Suprapubic skin (tissue), 4 donors: Measurements from ENCODE around the gene RAB11A. TPM values are rescaled to one million over a fixed set of nuclear protein-coding genes. Genes with fewer than 3 reads are reported as not detected.

ENCODE experiments used
- DNase-seq, 2 donors: peaks; one replicate each; pipeline ENCODE4 v3.0.0-alpha.2; 2019; ENCODE audit warnings: low spot score in 2 of 2
- H3K27ac ChIP-seq: fragments of 200-600 bp; sonication (generic); one replicate; pipeline ENCODE4 v1.5.1; 2019
- H3K27me3 ChIP-seq: fragments of 200-600 bp; sonication (generic); one replicate; pipeline ENCODE4 v1.5.1; 2019
- H3K36me3 ChIP-seq: fragments of 200-600 bp; sonication (generic); one replicate; pipeline ENCODE4 v1.5.1; 2019
- H3K4me1 ChIP-seq: fragments of 200-600 bp; sonication (generic); one replicate; pipeline ENCODE4 v1.5.1; 2019
- H3K4me3 ChIP-seq: fragments of 200-600 bp; sonication (generic); one replicate; pipeline ENCODE4 v1.5.1; 2019; ENCODE audit warnings: mild to moderate bottlenecking
- H3K9me3 ChIP-seq: fragments of 200-600 bp; sonication (generic); one replicate; pipeline ENCODE4 v1.5.1; 2019
- CTCF ChIP-seq, 2 donors: fragments of 200-600 bp in 1 of 2; fragments of 450-650 bp in 1 of 2; sonication (generic) in 1 of 2; IDR thresholded peaks; one replicate each; pipeline ENCODE4 v1.5.1; 2016 to 2019; ENCODE audit warnings: antibody characterized with exemption in 2 of 2, mild to moderate bottlenecking in 1 of 2, moderate library complexity in 1 of 2
- EP300 ChIP-seq: sonication (generic); formaldehyde crosslinking; IDR thresholded peaks from one replicate; pipeline ENCODE4 v1.6.1; 2017; ENCODE audit warnings: antibody characterized with exemption
- POLR2A ChIP-seq, 2 donors: fragments of 450-650 bp; IDR thresholded peaks; one replicate each; pipeline ENCODE4 v1.6.1; 2017; ENCODE audit warnings: antibody characterized with exemption in 2 of 2, mild to moderate bottlenecking in 2 of 2, moderate library complexity in 2 of 2
- POLR2AphosphoS5 ChIP-seq, 3 donors: sonication (generic); formaldehyde crosslinking; IDR thresholded peaks; one replicate each; pipeline ENCODE4 v1.6.1; 2017; ENCODE audit warnings: antibody characterized with exemption in 3 of 3
- WGBS: methylation state at CpG from one replicate; pipeline ENCODE4 v1.1.5; 2018; 5-methylcytosine and 5-hydroxymethylcytosine counted together
- total RNA-seq, 4 donors: library from RNA; depleted of rRNA; stranded (reverse); fragments of >200 nt; gene quantifications; one replicate each; pipeline ENCODE4 v1.1.0, GENCODE V29; 2016

The RAB11A gene
- total RNA-seq, 4 donors from 2014 or later = 150 to 650 (median 425) TPM

- no peak overlapping the region for H3K27ac ChIP-seq
- TF ChIP-seq EP300 (no peak), POLR2A (IDR thresholded peaks at IDR 0.05) (no peak), CTCF (IDR thresholded peaks at IDR 0.05) (no peak), POLR2AphosphoS5 (IDR thresholded peaks at IDR 0.05) (no peak)
- H3K9me3 ChIP-seq = no peaks in the 10 kb centered on the region
- peaks cover 34% of the 10 kb centered on the region for H3K36me3 ChIP-seq
- peaks cover 23% of the 10 kb centered on the region for H3K4me1 ChIP-seq
- no peak overlapping the region for H3K4me3 ChIP-seq
- DNase-seq = no peak
- H3K27me3 ChIP-seq = no peaks in the 10 kb centered on the region
- 92% methylated on average over 3 of the region's 3 CpGs for WGBS
These were observed 38.4 kb downstream of the RAB11A start for GRCh38 chr15:65907661-65908060.

GRCh38 chr15:65908876-65909275 lies 39.6 kb downstream of the RAB11A start:
- H3K4me1 ChIP-seq = peaks cover 15% of the 10 kb centered on the region
- H3K27ac ChIP-seq = no peak overlapping the region
- H3K36me3 ChIP-seq = peaks cover 34% of the 10 kb centered on the region
- DNase-seq = no peak
- TF ChIP-seq POLR2A (IDR thresholded peaks at IDR 0.05) = no peak
- TF ChIP-seq EP300 = no peak
- TF ChIP-seq POLR2AphosphoS5 (IDR thresholded peaks at IDR 0.05) = no peak
- no peak for TF ChIP-seq CTCF (IDR thresholded peaks at IDR 0.05)
- no peaks in the 10 kb centered on the region for H3K27me3 ChIP-seq
- 94% methylated on average over 4 of the region's 4 CpGs for WGBS
- no peak overlapping the region for H3K4me3 ChIP-seq
- no peaks in the 10 kb centered on the region for H3K9me3 ChIP-seq

GRCh38 chr15:65909831-65910230 lies 40.5 kb downstream of the RAB11A start:
- Histone ChIP-seq H3K36me3 (peaks cover 34% of the 10 kb centered on the region), H3K4me3 (no peak overlapping the region), H3K27ac (no peak overlapping the region), H3K4me1 (peaks cover 15% of the 10 kb centered on the region), H3K27me3 (no peaks in the 10 kb centered on the region), H3K9me3 (no peaks in the 10 kb centered on the region)
- TF ChIP-seq CTCF (IDR thresholded peaks at IDR 0.05) (no peak), POLR2A (IDR thresholded peaks at IDR 0.05) (no peak), POLR2AphosphoS5 (IDR thresholded peaks at IDR 0.05) (no peak), EP300 (no peak)
- WGBS = 100% methylated on average over 3 of the region's 3 CpGs
- no peak for DNase-seq

GRCh38 chr15:65910341-65910740 lies 41.0 kb downstream of the RAB11A start:
- Histone ChIP-seq H3K4me1 (peaks cover 15% of the 10 kb centered on the region), H3K27ac (no peak overlapping the region), H3K36me3 (peaks cover 34% of the 10 kb centered on the region), H3K9me3 (no peaks in the 10 kb centered on the region), H3K27me3 (no peaks in the 10 kb centered on the region), H3K4me3 (no peak overlapping the region)
- TF ChIP-seq POLR2AphosphoS5 (IDR thresholded peaks at IDR 0.05) = no peak
- TF ChIP-seq EP300 = no peak
- no peak for DNase-seq
- 91% methylated on average over 3 of the region's 4 CpGs for WGBS

GRCh38 chr15:65912235-65912634 lies 42.9 kb downstream of the RAB11A start:
- Histone ChIP-seq H3K27me3 (no peaks in the 10 kb centered on the region), H3K4me1 (peaks cover 5% of the 10 kb centered on the region), H3K27ac (no peak overlapping the region), H3K9me3 (no peaks in the 10 kb centered on the region), H3K36me3 (peaks cover 29% of the 10 kb centered on the region), H3K4me3 (no peak overlapping the region)
- whole genome bisulfite sequencing = 93% methylated on average over 2 of the region's 2 CpGs
- TF ChIP-seq EP300 (no peak), CTCF (IDR thresholded peaks at IDR 0.05) (no peak), POLR2AphosphoS5 (IDR thresholded peaks at IDR 0.05) (no peak), POLR2A (IDR thresholded peaks at IDR 0.05) (no peak)
- no peak for DNase-seq

GRCh38 chr15:65913631-65914199 lies 44.4 kb downstream of the RAB11A start:
- Histone ChIP-seq H3K36me3 (peaks cover 19% of the 10 kb centered on the region), H3K27ac (no peak overlapping the region), H3K9me3 (no peaks in the 10 kb centered on the region), H3K4me1 (peaks cover 5% of the 10 kb centered on the region), H3K27me3 (no peaks in the 10 kb centered on the region), H3K4me3 (no peak overlapping the region)
- no peak for TF ChIP-seq POLR2AphosphoS5 (IDR thresholded peaks at IDR 0.05)
- no peak for TF ChIP-seq EP300
- no peak for TF ChIP-seq CTCF (IDR thresholded peaks at IDR 0.05)
- no peak for TF ChIP-seq POLR2A (IDR thresholded peaks at IDR 0.05)
- 96% methylated on average over 4 of the region's 13 CpGs for WGBS
- DNase-seq = no peak
